WTC11 (cell line): Measurements from ENCODE around the gene TRIM45.

Source experiments
- ATF1 ChIP-seq: sonication (generic); formaldehyde crosslinking; IDR thresholded peaks from 2 replicates; pipeline ENCODE4 v1.8.1; 2023; ENCODE audit warnings: mild to moderate bottlenecking, moderate library complexity, missing genetic modification reagents
- CBFB ChIP-seq: sonication (generic); formaldehyde crosslinking; IDR thresholded peaks from 2 replicates; pipeline ENCODE4 v1.8.1; 2022; ENCODE audit warnings: mild to moderate bottlenecking, low read depth, missing genetic modification reagents
- CREM ChIP-seq: sonication (generic); formaldehyde crosslinking; IDR thresholded peaks from 2 replicates; pipeline ENCODE4 v1.8.1; 2022; ENCODE audit warnings: mild to moderate bottlenecking, missing genetic modification reagents, moderate library complexity
- CTCF ChIP-seq: fragments of 200-600 bp; IDR thresholded peaks from 2 replicates; pipeline ENCODE4 v1.8.0; 2022; ENCODE audit warnings: antibody characterized with exemption
- E2F4 ChIP-seq: sonication (generic); formaldehyde crosslinking; IDR thresholded peaks from 2 replicates; pipeline ENCODE4 v1.8.1; 2022; ENCODE audit warnings: low read depth, mild to moderate bottlenecking, moderate library complexity, missing genetic modification reagents, borderline replicate concordance
- FOXP1 ChIP-seq: sonication (generic); formaldehyde crosslinking; IDR thresholded peaks from 2 replicates; pipeline ENCODE4 v1.8.0; 2022; ENCODE audit warnings: missing genetic modification reagents, mild to moderate bottlenecking, moderate library complexity, borderline replicate concordance
- MAX ChIP-seq: sonication (generic); formaldehyde crosslinking; IDR thresholded peaks from 2 replicates; pipeline ENCODE4 v1.8.0; 2022; ENCODE audit warnings: mild to moderate bottlenecking, missing genetic modification reagents
- NR1H2 ChIP-seq: sonication (generic); formaldehyde crosslinking; IDR thresholded peaks from 2 replicates; pipeline ENCODE4 v1.9.0; 2021; ENCODE audit warnings: mild to moderate bottlenecking, moderate library complexity, missing genetic modification reagents
- RORB ChIP-seq: fragments of 250-450 bp; sonication (Bioruptor Pico); IDR thresholded peaks from 2 replicates; pipeline ENCODE4 v1.9.0; 2021; ENCODE audit warnings: mild to moderate bottlenecking
- SMAD3 ChIP-seq: sonication (generic); formaldehyde crosslinking; IDR thresholded peaks from 2 replicates; pipeline ENCODE4 v1.8.0; 2022; ENCODE audit warnings: missing genetic modification reagents, mild to moderate bottlenecking, borderline replicate concordance
- ZNF232 ChIP-seq: sonication (generic); formaldehyde crosslinking; IDR thresholded peaks from 2 replicates; pipeline ENCODE4 v1.8.0; 2022; ENCODE audit warnings: mild to moderate bottlenecking, missing genetic modification reagents
- ZNF512 ChIP-seq: sonication (generic); formaldehyde crosslinking; IDR thresholded peaks from 2 replicates; pipeline ENCODE4 v1.8.1; 2022; ENCODE audit warnings: missing genetic modification reagents, borderline replicate concordance

GRCh38 chr1:117096951-117097408 is 24.6 kb downstream of the TRIM45 start:
- TF ChIP-seq E2F4 (CRISPR knock-in tag) (no peak), CTCF (no peak), CREM (no peak), ZNF512 (no peak), FOXP1 (CRISPR knock-in tag) (no peak), CBFB (CRISPR knock-in tag) (no peak), RORB (CRISPR knock-in tag) (no peak), NR1H2 (CRISPR knock-in tag) (no peak), SMAD3 (CRISPR knock-in tag) (no peak), ZNF232 (CRISPR knock-in tag) (no peak), ATF1 (no peak), MAX (CRISPR knock-in tag) (no peak)
